ENCODE data around the gene UCP2.

The UCP2 gene

GRCh38 chr11:73929388-73929787 lies 53.3 kb downstream of the UCP2 start:
- no peak overlapping the region for H3K27ac ChIP-seq
- H2AFZ ChIP-seq (ENCODE audit: low read depth), result no peak overlapping the region
- H3K79me2 ChIP-seq (ENCODE audit: insufficient read depth, low read depth), result no peaks in the 10 kb centered on the region
- peaks cover 3% of the 10 kb centered on the region for H3K4me1 ChIP-seq (ENCODE audit: low read depth, poor library complexity, severe bottlenecking)
- H3K27me3 ChIP-seq (ENCODE audit: insufficient read depth, low read depth), result no peaks in the 10 kb centered on the region
- no peaks in the 10 kb centered on the region for H4K20me1 ChIP-seq (ENCODE audit: insufficient read depth)
- no peaks in the 10 kb centered on the region for H3K36me3 ChIP-seq (ENCODE audit: insufficient read depth)
- H3K9ac ChIP-seq, result no peak overlapping the region
- H3K4me3 ChIP-seq (IDR thresholded peaks at IDR 0.05; ENCODE audit: insufficient read depth, low read depth, low read length), result no peak overlapping the region
- TF ChIP-seq, protein P1, sequence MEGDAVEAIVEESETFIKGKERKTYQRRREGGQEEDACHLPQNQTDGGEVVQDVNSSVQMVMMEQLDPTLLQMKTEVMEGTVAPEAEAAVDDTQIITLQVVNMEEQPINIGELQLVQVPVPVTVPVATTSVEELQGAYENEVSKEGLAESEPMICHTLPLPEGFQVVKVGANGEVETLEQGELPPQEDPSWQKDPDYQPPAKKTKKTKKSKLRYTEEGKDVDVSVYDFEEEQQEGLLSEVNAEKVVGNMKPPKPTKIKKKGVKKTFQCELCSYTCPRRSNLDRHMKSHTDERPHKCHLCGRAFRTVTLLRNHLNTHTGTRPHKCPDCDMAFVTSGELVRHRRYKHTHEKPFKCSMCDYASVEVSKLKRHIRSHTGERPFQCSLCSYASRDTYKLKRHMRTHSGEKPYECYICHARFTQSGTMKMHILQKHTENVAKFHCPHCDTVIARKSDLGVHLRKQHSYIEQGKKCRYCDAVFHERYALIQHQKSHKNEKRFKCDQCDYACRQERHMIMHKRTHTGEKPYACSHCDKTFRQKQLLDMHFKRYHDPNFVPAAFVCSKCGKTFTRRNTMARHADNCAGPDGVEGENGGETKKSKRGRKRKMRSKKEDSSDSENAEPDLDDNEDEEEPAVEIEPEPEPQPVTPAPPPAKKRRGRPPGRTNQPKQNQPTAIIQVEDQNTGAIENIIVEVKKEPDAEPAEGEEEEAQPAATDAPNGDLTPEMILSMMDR (conservative IDR thresholded peaks at IDR 0.05; ENCODE audit: low read depth, low read length), result no peak
- no peak overlapping the region for H3K4me2 ChIP-seq
